ENCODE measurements around the gene LDB1.

The LDB1 gene

DNA sequence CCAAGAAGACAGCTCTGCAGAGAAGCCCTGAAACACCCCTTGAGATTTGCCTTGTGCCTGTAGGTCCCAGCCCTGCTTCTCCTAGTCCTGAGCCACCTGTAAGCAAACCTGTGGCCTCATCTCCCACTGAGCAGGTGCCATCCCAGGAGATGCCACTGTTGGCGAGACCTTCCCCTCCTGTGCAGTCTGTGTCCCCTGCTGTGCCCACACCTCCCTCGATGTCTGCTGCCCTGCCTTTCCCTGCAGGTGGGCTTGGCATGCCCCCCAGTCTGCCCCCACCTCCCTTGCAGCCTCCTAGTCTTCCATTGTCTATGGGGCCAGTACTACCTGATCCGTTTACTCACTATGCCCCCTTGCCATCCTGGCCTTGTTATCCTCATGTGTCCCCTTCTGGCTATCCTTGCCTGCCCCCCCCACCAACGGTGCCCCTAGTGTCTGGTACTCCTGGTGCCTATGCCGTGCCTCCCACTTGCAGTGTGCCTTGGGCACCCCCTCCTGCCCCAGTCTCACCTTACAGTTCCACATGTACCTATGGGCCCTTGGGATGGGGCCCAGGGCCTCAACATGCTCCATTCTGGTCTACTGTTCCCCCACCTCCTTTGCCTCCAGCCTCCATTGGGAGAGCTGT is 20.9 kb upstream of the LDB1 start:
- no peaks in the 10 kb centered on the region for H3F3A ChIP-seq (ENCODE audit: control insufficient read depth, insufficient read depth)
- no peak overlapping the region for H3K4me2 ChIP-seq (ENCODE audit: low read length)
- H3K4me3 ChIP-seq (ENCODE audit: low read length) = no peak overlapping the region
- no peaks in the 10 kb centered on the region for H3K27me3 ChIP-seq (ENCODE audit: control insufficient read depth, low read length)
- H3K79me2 ChIP-seq (ENCODE audit: control insufficient read depth, low read length) = peaks cover 77% of the 10 kb centered on the region
- TF ChIP-seq, protein P1, sequence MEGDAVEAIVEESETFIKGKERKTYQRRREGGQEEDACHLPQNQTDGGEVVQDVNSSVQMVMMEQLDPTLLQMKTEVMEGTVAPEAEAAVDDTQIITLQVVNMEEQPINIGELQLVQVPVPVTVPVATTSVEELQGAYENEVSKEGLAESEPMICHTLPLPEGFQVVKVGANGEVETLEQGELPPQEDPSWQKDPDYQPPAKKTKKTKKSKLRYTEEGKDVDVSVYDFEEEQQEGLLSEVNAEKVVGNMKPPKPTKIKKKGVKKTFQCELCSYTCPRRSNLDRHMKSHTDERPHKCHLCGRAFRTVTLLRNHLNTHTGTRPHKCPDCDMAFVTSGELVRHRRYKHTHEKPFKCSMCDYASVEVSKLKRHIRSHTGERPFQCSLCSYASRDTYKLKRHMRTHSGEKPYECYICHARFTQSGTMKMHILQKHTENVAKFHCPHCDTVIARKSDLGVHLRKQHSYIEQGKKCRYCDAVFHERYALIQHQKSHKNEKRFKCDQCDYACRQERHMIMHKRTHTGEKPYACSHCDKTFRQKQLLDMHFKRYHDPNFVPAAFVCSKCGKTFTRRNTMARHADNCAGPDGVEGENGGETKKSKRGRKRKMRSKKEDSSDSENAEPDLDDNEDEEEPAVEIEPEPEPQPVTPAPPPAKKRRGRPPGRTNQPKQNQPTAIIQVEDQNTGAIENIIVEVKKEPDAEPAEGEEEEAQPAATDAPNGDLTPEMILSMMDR (IDR thresholded peaks at IDR 0.05; ENCODE audit: low read depth, low read length, poor library complexity, severe bottlenecking) = no peak
- TF ChIP-seq EZH2phosphoT487 (IDR thresholded peaks at IDR 0.05; ENCODE audit: borderline replicate concordance, low read length) = no peak
- no peaks in the 10 kb centered on the region for H3K9me2 ChIP-seq (replicated peaks; ENCODE audit: control insufficient read depth, low read length)
- H3K9me3 ChIP-seq (ENCODE audit: control insufficient read depth, insufficient read depth, low read length) = no peaks in the 10 kb centered on the region
- H3K27ac ChIP-seq (ENCODE audit: low read depth, low read length) = no peak overlapping the region
- peaks cover 90% of the 10 kb centered on the region for H3K36me3 ChIP-seq (ENCODE audit: control insufficient read depth, low read length)
- H4K20me1 ChIP-seq (ENCODE audit: control insufficient read depth, insufficient read depth, low read depth, low read length) = peaks cover 11% of the 10 kb centered on the region
- H3K4me1 ChIP-seq (ENCODE audit: control insufficient read depth, low read length) = peaks cover 3% of the 10 kb centered on the region

DNA sequence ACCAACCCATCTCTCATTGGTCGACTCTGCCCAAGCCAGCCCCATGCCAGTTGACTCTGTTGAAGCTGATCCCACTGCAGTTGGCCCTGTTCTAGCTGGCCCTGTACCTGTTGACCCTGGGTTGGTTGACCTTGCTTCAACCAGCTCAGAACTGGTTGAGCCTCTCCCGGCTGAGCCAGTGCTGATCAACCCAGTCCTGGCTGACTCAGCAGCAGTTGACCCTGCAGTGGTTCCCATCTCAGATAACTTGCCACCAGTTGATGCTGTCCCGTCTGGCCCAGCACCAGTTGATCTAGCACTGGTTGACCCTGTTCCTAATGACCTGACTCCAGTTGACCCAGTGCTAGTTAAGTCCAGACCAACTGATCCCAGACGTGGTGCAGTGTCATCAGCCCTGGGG is 20.1 kb upstream of the LDB1 start:
- no peaks in the 10 kb centered on the region for H3F3A ChIP-seq (ENCODE audit: control insufficient read depth, insufficient read depth)
- H3K27me3 ChIP-seq (ENCODE audit: control insufficient read depth, low read length) = no peaks in the 10 kb centered on the region
- H4K20me1 ChIP-seq (ENCODE audit: control insufficient read depth, insufficient read depth, low read depth, low read length) = peaks cover 17% of the 10 kb centered on the region
- peaks cover 94% of the 10 kb centered on the region for H3K36me3 ChIP-seq (ENCODE audit: control insufficient read depth, low read length)
- no peaks in the 10 kb centered on the region for H3K9me3 ChIP-seq (ENCODE audit: control insufficient read depth, insufficient read depth, low read length)
- H3K4me3 ChIP-seq (ENCODE audit: low read length) = no peak overlapping the region
- H3K79me2 ChIP-seq (ENCODE audit: control insufficient read depth, low read length) = peaks cover 85% of the 10 kb centered on the region
- H3K4me2 ChIP-seq (ENCODE audit: low read length) = no peak overlapping the region
- TF ChIP-seq, protein P1 (IDR thresholded peaks at IDR 0.05; ENCODE audit: low read depth, low read length, poor library complexity, severe bottlenecking) = no peak
- no peak for TF ChIP-seq EZH2phosphoT487 (IDR thresholded peaks at IDR 0.05; ENCODE audit: borderline replicate concordance, low read length)
- H3K4me1 ChIP-seq (ENCODE audit: control insufficient read depth, low read length) = peaks cover 11% of the 10 kb centered on the region
- no peaks in the 10 kb centered on the region for H3K9me2 ChIP-seq (replicated peaks; ENCODE audit: control insufficient read depth, low read length)
- no peak overlapping the region for H3K27ac ChIP-seq (ENCODE audit: low read depth, low read length)

GRCh38 chr10:102139281-102140110 is 19.3 kb upstream of the LDB1 start:
- Histone ChIP-seq H3K79me2 (ENCODE audit: control insufficient read depth, low read length) (peaks cover 89% of the 10 kb centered on the region), H3K27me3 (ENCODE audit: control insufficient read depth, low read length) (no peaks in the 10 kb centered on the region), H3K4me1 (ENCODE audit: control insufficient read depth, low read length) (peaks cover 18% of the 10 kb centered on the region), H3K9me2 (replicated peaks; ENCODE audit: control insufficient read depth, low read length) (no peaks in the 10 kb centered on the region), H4K20me1 (ENCODE audit: control insufficient read depth, insufficient read depth, low read depth, low read length) (peaks cover 20% of the 10 kb centered on the region), H3K4me2 (ENCODE audit: low read length) (no peak overlapping the region), H3K4me3 (ENCODE audit: low read length) (no peak overlapping the region), H3K36me3 (ENCODE audit: control insufficient read depth, low read length) (peaks cover 95% of the 10 kb centered on the region), H3F3A (ENCODE audit: control insufficient read depth, insufficient read depth) (no peaks in the 10 kb centered on the region), H3K27ac (ENCODE audit: low read depth, low read length) (no peak overlapping the region), H3K9me3 (ENCODE audit: control insufficient read depth, insufficient read depth, low read length) (no peaks in the 10 kb centered on the region)
- TF ChIP-seq, protein P1 (IDR thresholded peaks at IDR 0.05; ENCODE audit: low read depth, low read length, poor library complexity, severe bottlenecking) = no peak
- TF ChIP-seq EZH2phosphoT487 (IDR thresholded peaks at IDR 0.05; ENCODE audit: borderline replicate concordance, low read length) = no peak
